ENCODE results near the gene SYNPO2L.

Gene SYNPO2L

GRCh38 chr10:73648975-73649829, 6.6 kb downstream of the SYNPO2L start:
- DNase-seq (ENCODE audit: low read depth in 2 of 3, low spot score in 1 of 3), result no peak

- no peak for DNase-seq (ENCODE audit: low read depth in 2 of 3, low spot score in 1 of 3)
Measured at GRCh38 chr10:73647875-73648651, 7.8 kb downstream of the SYNPO2L start.

GRCh38 chr10:73647211-73647874, 8.5 kb downstream of the SYNPO2L start:
- DNase-seq (ENCODE audit: low read depth in 2 of 3, low spot score in 1 of 3), result no peak

- DNase-seq (ENCODE audit: low read depth in 2 of 3, low spot score in 1 of 3), result no peak
Measured at GRCh38 chr10:73646598-73647041, 9.2 kb downstream of the SYNPO2L start.

- DNase-seq (ENCODE audit: low read depth in 2 of 3, low spot score in 1 of 3), result no peak
Measured at GRCh38 chr10:73645251-73645650, 10.6 kb downstream of the SYNPO2L start.

- no peak for DNase-seq (ENCODE audit: low read depth in 2 of 3, low spot score in 1 of 3)
Measured at GRCh38 chr10:73644767-73645166, 11.1 kb downstream of the SYNPO2L start.

GRCh38 chr10:73644015-73644743, 11.7 kb downstream of the SYNPO2L start:
- peak in 2 of 3 donors; percentile 22 to 43 for DNase-seq (ENCODE audit: low read depth in 2 of 3, low spot score in 1 of 3)

GRCh38 chr10:73643362-73643761, 12.5 kb downstream of the SYNPO2L start:
- DNase-seq (ENCODE audit: low read depth in 2 of 3, low spot score in 1 of 3), result no peak

- no peak for DNase-seq (ENCODE audit: low read depth in 2 of 3, low spot score in 1 of 3)
Measured at GRCh38 chr10:73641328-73642060, 14.3 kb downstream of the SYNPO2L start, which contains the start of gene MYOZ1. Gene MYOZ1, minus strand, starts transcription at chr10:73641474. Its CDS starts 1,457 bp downstream, at chr10:73640017.

- DNase-seq (ENCODE audit: low read depth in 2 of 3, low spot score in 1 of 3), result no peak
Measured at GRCh38 chr10:73639286-73639685, 16.5 kb downstream of the SYNPO2L start.

- no peak for DNase-seq (ENCODE audit: low read depth in 2 of 3, low spot score in 1 of 3)
Measured at GRCh38 chr10:73635781-73636180, 20.0 kb downstream of the SYNPO2L start.

GRCh38 chr10:73634421-73634820, 21.4 kb downstream of the SYNPO2L start:
- no peak for DNase-seq (ENCODE audit: low read depth in 2 of 3, low spot score in 1 of 3)

- no peak for DNase-seq (ENCODE audit: low read depth in 2 of 3, low spot score in 1 of 3)
Measured at GRCh38 chr10:73629165-73629564, 26.7 kb downstream of the SYNPO2L start.

GRCh38 chr10:73628405-73628804, 27.4 kb downstream of the SYNPO2L start:
- no peak for DNase-seq (ENCODE audit: low read depth in 2 of 3, low spot score in 1 of 3)

- no peak for DNase-seq (ENCODE audit: low read depth in 2 of 3, low spot score in 1 of 3)
Measured at GRCh38 chr10:73627300-73627699, 28.5 kb downstream of the SYNPO2L start.

- DNase-seq (ENCODE audit: low read depth in 2 of 3, low spot score in 1 of 3), result peak; percentile 85 to 89 (median 85)
Measured at GRCh38 chr10:73625884-73626752, 29.7 kb downstream of the SYNPO2L start.

- no peak for DNase-seq (ENCODE audit: low read depth in 2 of 3, low spot score in 1 of 3)
Measured at GRCh38 chr10:73625004-73625883, 30.6 kb downstream of the SYNPO2L start.

GRCh38 chr10:73623056-73623455, 32.8 kb downstream of the SYNPO2L start:
- no peak for DNase-seq (ENCODE audit: low read depth in 2 of 3, low spot score in 1 of 3)
